Measurements from ENCODE around the gene NOS1AP. TPM values are rescaled to one million over a fixed set of nuclear protein-coding genes. Genes with fewer than 3 reads are reported as not detected.
A peak's percentile ranks its signal among the peaks of the same experiment; 100 is the strongest.

NOS1AP gene
- total and polyA plus RNA-seq, 12 donors: 0.37 to 12.0 (median 3.1) TPM

DNA sequence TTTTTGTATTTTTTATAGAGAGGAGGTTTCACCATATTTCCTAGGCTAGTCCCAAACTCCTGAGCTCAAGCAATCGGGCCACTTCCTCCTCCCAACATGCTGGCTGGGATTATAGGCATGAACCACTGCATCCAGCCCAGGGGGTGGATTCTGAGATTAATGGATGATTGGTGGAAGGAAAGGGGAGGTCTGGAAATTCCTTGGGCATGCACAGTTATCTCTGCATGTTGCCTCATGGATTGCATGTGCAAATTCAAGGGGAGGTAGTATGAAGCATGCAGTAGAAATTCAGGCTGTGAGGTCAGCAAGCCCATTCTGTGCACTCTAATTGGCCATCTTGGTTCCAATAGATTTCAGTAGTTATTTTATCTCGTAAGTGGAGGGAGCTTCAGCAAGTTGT lies 182.7 kb downstream of the NOS1AP start:
- no peak for DNase-seq
- 86 to 92% (median 88%) methylated on average over 2 of the region's 2 CpGs for WGBS, 4 donors
- no peak for TF ChIP-seq POLR2A (IDR thresholded peaks at IDR 0.05)
- TF ChIP-seq CTCF (IDR thresholded peaks at IDR 0.05): no peak
- intact Hi-C loops (cut with DNase I): no loop called here
- H3K27ac ChIP-seq: no peak overlapping the region
- peaks cover 0 to 4% of the 10 kb centered on the region in 2 donors for H3K4me1 ChIP-seq (replicated peaks in 1 of 2)
- H3K36me3 ChIP-seq (replicated peaks in 1 of 2): no peaks in the 10 kb centered on the region
- H3K27me3 ChIP-seq: no peaks in the 10 kb centered on the region
- no peaks in the 10 kb centered on the region for H3K9me3 ChIP-seq (replicated peaks in 1 of 3)
- H3K4me3 ChIP-seq: no peak overlapping the region

DNA sequence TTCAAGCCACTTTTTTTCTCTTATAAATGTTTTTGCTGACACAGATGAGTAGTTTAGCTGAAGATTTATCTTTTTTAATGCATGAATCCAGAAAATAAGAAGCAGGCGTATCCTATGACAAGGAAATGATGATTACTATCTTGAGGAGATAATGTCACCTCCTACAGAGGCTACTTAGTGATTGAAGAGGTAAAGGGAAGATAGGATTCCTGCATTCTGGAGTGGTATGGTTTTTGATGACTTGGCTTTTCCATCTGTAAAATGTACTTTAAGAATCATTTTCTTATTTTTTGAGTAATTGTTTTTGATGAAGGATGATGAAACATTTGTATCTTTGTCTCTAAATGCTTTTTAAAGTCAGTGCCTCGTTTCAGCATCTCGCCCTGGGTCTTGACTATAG lies 184.3 kb downstream of the NOS1AP start:
- no peak for TF ChIP-seq CTCF (IDR thresholded peaks at IDR 0.05)
- no peak for TF ChIP-seq POLR2A (IDR thresholded peaks at IDR 0.05)
- intact Hi-C loops (cut with DNase I): no loop called here
- H3K27me3 ChIP-seq: no peaks in the 10 kb centered on the region
- DNase-seq: no peak
- no peak overlapping the region for H3K4me3 ChIP-seq
- 93 to 95% (median 93%) methylated on average over 3 of the region's 3 CpGs for WGBS, 4 donors
- no peaks in the 10 kb centered on the region for H3K9me3 ChIP-seq (replicated peaks in 1 of 3)
- H3K36me3 ChIP-seq (replicated peaks in 1 of 2): no peaks in the 10 kb centered on the region
- peaks cover 0 to 4% of the 10 kb centered on the region in 2 donors for H3K4me1 ChIP-seq (replicated peaks in 1 of 2)
- no peak overlapping the region for H3K27ac ChIP-seq

DNA sequence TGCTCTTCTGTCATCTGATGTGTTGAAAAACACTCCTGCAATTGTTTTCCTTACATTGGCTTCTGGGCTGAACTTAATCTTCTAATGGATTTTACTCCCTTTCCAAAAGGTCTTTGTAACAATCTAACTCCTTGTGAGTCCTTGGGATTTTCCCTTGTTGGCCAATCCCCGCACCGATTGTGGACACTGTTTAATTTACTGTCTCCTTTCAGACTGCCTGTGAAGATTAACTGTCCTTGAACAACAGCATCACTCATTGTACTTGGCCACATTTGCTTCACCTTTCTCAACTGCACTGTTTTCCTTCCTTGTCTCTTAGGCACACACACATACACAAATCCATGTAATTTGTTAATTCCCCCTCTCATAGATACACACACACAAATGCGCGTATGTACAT lies 186.8 kb downstream of the NOS1AP start:
- H3K9me3 ChIP-seq (replicated peaks in 1 of 3): no peaks in the 10 kb centered on the region
- TF ChIP-seq POLR2A (IDR thresholded peaks at IDR 0.05) (no peak), CTCF (IDR thresholded peaks at IDR 0.05) (no peak)
- no peak overlapping the region for H3K27ac ChIP-seq
- H3K27me3 ChIP-seq: no peaks in the 10 kb centered on the region
- 49 to 62% (median 59%) methylated on average over 4 of the region's 4 CpGs for WGBS, 4 donors
- H3K4me1 ChIP-seq (replicated peaks in 1 of 2): peaks cover 0 to 4% of the 10 kb centered on the region in 2 donors
- DNase-seq: peak in 4 of 7 donors; percentile 9 to 36 (median 24)
- no peak overlapping the region for H3K4me3 ChIP-seq
- intact Hi-C loops (cut with DNase I): no loop called here
- H3K36me3 ChIP-seq (replicated peaks in 1 of 2): no peaks in the 10 kb centered on the region

DNA sequence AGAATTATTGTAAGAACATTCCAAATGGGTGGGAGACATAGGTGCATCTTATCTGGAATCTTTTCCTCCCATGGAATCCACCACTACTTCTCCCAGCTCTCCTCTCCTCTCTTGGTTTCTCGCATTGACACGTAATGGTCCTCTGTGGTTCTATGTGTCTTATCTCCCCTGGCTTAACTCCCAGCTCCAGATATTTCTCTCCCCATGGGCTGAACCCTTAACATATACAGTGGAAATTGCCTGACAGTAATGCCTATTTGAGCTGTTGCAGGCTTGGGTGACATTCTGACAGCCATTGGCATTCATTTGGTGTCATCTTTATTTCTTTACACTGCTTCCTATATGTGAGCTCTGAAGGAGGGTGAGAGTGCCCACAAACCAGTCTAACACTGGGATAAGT lies 188.9 kb downstream of the NOS1AP start:
- H3K4me1 ChIP-seq (replicated peaks in 1 of 2): peaks cover 0 to 4% of the 10 kb centered on the region in 2 donors
- no peak overlapping the region for H3K4me3 ChIP-seq
- no peaks in the 10 kb centered on the region for H3K27me3 ChIP-seq
- WGBS, 4 donors: 94 to 97% (median 95%) methylated on average over 2 of the region's 2 CpGs
- no peaks in the 10 kb centered on the region for H3K9me3 ChIP-seq (replicated peaks in 1 of 3)
- TF ChIP-seq CTCF (IDR thresholded peaks at IDR 0.05) (no peak), POLR2A (IDR thresholded peaks at IDR 0.05) (no peak)
- no peak for DNase-seq
- no peaks in the 10 kb centered on the region for H3K36me3 ChIP-seq (replicated peaks in 1 of 2)
- intact Hi-C loops (cut with DNase I): no loop called here
- H3K27ac ChIP-seq: no peak overlapping the region
